ENCODE data around the gene ALDH1A1.
"Not testable (repeated sequence)": the region's sequence is repeated elsewhere in the genome, so short reads cannot be mapped to it uniquely, and the experiment has no call there.

The ALDH1A1 gene

GRCh38 chr9:72943844-72944462 lies 8.9 kb downstream of the ALDH1A1 start:
- no peak for DNase-seq (ENCODE audit: low read depth)

- DNase-seq (ENCODE audit: low read depth) = no peak
Measured at GRCh38 chr9:72942451-72942850, 10.4 kb downstream of the ALDH1A1 start.

DNA sequence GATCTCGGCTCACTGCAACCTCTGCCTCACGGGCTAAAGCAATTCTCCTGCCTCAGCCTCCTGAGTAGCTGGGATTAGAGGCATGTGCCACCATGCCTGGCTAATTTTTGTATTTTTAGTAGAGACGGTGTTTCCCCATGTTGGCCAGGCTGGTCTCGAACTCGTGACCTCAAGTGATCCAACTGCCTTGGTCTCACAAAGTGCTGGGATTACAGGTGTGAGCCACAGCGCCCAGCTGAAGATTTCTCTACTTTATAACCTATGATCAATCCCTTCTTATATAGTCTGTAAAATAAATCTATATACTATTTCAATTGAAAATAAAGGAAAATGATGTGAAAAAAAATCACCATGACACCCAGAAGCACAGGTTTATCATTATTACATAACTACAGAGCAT lies 13.3 kb downstream of the ALDH1A1 start:
- not testable (repeated sequence) for DNase-seq (ENCODE audit: low read depth)

DNA sequence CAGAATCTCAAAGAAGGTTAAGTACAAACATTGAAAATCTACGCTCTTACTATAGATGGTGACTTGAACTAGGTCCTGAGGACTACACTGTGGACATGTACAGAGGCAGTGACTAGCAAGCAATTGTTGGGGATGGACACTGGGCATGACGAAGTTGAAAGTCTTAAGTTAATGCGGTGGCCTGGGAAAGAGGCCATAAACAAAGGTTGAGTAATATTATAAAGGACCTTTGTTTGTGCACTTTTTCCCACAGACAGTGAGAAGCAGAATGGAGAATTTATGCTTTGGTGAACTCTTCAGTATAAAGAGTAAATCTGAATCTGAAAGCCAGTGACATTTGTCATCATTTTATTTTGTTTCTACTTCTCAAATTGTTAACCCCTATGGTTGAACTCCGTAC lies 15.3 kb downstream of the ALDH1A1 start:
- no peak for DNase-seq (ENCODE audit: low read depth)

- DNase-seq (ENCODE audit: low read depth) = no peak
Measured at GRCh38 chr9:72936679-72937078, 16.2 kb downstream of the ALDH1A1 start.

- DNase-seq (ENCODE audit: low read depth) = no peak
Measured at GRCh38 chr9:72936266-72936665, 16.6 kb downstream of the ALDH1A1 start.

DNA sequence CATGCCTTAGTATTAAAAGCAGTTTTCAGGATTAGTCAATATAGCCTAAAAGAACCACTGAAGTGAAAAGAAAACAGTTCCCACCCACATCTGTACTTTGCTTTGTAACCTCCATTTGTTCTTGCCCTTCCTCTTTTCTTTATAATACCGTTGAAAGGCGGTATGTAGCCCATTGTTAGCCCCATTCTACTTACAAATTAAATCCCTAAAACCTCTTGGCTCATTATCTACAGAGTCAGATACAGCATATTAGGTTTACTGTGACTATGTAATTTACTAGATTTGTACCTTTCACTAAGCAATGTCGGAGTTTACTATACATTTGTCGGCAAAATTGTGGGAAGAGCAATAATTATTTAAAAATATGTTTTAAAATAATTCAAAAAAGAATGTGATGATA lies 17.3 kb downstream of the ALDH1A1 start:
- DNase-seq (ENCODE audit: low read depth) = no peak

GRCh38 chr9:72933730-72934665 lies 18.9 kb downstream of the ALDH1A1 start:
- DNase-seq (ENCODE audit: low read depth) = no peak

- DNase-seq (ENCODE audit: low read depth) = no peak
Measured at GRCh38 chr9:72932619-72933018, 20.2 kb downstream of the ALDH1A1 start.

DNA sequence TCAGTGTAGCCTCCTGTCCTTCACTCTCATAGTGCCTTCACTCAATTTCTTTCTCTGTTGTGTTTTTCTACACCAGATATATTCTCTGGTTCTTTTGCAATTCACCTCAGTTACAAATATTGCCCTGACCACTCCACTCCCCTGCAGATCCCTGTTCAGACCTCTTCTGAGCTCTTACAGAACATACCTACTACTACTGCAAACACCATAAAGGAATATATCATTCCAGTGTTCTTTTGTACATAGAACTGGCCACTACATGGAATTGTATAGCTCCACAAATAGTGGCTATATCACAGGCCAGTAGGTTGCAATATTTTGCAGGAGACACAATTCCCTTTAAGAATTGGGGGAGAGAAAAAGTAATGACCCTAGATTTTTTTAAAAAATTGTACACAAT lies 21.0 kb downstream of the ALDH1A1 start:
- no peak for DNase-seq (ENCODE audit: low read depth)

- DNase-seq (ENCODE audit: low read depth) = no peak
Measured at GRCh38 chr9:72931437-72931836, 21.4 kb downstream of the ALDH1A1 start.

DNA sequence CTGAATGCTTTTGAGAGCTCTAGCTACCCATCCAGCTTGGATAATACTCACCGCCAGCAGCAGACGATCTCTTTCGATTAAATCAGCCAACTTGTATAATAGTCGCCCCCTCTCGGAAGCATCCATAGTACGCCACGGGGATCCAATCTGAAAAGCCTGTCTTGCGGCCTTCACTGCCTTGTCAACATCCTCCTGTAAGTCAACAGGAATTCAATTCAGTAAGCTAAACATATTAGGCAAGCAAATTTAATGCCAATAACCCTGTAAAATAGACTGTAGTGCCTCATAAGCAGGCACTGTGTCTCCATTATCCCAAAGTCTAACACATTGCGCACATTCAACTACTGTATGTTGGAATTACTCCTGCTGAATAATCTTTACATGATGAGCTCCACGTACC lies 22.0 kb downstream of the ALDH1A1 start:
- DNase-seq (ENCODE audit: low read depth) = no peak

DNA sequence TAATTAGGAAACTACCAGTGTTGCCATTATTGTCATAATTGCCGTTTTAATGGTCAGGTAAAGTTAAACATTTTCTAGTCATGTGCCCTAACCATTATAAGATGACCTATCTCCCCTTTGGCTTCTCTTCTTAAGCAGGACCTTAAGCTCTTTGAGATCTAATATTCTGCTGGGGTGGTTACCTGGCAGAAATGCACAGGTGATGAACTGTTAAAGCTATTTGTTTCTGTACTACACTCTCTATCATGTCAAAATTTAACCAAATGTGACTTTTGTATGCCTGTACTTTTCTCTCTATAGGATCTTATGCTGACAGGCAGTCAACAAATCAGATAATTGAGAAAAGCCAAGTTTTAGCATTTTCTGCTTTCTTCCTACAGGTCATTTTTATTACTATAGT lies 23.3 kb downstream of the ALDH1A1 start:
- DNase-seq (ENCODE audit: low read depth) = no peak

DNA sequence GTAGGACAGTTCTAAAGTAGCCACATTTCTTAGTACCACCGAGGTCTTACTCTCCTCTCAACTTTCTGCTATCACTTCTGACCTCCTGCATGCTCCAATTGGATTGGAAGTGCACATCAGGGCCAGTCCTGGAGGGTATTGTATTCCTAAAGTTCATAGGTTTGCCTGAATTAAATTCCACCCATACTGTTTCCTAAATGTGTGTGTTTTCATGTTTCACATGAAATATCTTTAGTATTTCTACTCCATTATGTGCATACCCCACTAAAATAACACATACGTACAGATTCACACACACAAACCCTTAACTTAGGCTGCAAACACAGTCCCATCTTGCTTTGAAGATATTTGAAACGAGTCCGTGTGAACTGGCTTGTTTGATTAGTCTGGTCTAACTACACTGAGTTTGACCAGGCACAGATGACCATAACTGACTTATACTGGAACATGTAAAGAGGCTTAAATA lies 24.8 kb downstream of the ALDH1A1 start:
- DNase-seq (ENCODE audit: low read depth) = no peak

DNA sequence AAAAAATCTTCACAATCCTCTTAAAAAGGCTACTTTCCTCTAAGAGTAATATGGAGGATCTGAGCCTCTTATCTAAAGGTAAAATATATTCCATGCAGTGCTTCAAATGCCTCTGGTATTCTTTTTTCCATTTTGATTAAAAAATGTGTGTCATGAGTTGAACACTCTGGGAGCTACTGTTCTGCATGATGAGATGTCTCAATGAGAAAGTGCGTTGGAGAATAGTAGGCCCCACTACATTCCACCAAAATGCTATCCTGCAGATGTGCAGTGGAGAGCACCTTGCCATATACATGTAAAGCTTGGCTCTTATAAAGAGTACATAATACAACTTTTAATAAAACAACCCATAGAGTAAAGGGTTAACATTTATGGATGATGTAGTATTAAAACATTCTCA lies 26.3 kb downstream of the ALDH1A1 start:
- no peak for DNase-seq (ENCODE audit: low read depth)

GRCh38 chr9:72925891-72926290 lies 27.0 kb downstream of the ALDH1A1 start:
- DNase-seq (ENCODE audit: low read depth) = no peak

- DNase-seq (ENCODE audit: low read depth) = no peak
Measured at GRCh38 chr9:72925126-72925789, 27.6 kb downstream of the ALDH1A1 start.

- no peak for DNase-seq (ENCODE audit: low read depth)
Measured at GRCh38 chr9:72924154-72924790, 28.6 kb downstream of the ALDH1A1 start.

DNA sequence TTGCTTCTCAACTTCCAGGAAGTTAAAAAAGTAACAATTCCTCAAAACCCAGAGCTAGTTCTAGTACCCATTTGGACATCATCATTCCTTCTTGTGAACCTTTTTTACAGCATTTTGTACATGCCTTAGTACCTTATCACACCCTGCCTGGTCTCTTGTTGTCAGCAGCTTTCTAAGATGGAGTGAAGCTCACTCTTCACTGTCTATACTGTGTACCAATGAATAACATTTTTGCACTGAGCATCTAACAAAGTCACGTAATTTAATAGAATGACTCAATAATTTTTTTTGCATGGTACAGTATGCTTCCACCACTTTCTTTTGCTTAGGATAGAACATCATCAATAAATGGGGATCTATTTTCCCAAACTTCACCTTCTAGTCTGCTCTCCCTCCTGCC lies 29.8 kb downstream of the ALDH1A1 start:
- DNase-seq (ENCODE audit: low read depth) = no peak

GRCh38 chr9:72921888-72922654 lies 30.8 kb downstream of the ALDH1A1 start:
- DNase-seq (ENCODE audit: low read depth) = no peak

GRCh38 chr9:72919246-72919945 lies 33.5 kb downstream of the ALDH1A1 start:
- DNase-seq (ENCODE audit: low read depth) = no peak

Data from stimulated activated CD8-positive, alpha-beta memory T cell treated with anti-CD3 and anti-CD28 coated beads, Interleukin-15, amount 100 ng/mL, for 24 hours (primary cell).